ENCODE results near the gene BCL7A.

DNA sequence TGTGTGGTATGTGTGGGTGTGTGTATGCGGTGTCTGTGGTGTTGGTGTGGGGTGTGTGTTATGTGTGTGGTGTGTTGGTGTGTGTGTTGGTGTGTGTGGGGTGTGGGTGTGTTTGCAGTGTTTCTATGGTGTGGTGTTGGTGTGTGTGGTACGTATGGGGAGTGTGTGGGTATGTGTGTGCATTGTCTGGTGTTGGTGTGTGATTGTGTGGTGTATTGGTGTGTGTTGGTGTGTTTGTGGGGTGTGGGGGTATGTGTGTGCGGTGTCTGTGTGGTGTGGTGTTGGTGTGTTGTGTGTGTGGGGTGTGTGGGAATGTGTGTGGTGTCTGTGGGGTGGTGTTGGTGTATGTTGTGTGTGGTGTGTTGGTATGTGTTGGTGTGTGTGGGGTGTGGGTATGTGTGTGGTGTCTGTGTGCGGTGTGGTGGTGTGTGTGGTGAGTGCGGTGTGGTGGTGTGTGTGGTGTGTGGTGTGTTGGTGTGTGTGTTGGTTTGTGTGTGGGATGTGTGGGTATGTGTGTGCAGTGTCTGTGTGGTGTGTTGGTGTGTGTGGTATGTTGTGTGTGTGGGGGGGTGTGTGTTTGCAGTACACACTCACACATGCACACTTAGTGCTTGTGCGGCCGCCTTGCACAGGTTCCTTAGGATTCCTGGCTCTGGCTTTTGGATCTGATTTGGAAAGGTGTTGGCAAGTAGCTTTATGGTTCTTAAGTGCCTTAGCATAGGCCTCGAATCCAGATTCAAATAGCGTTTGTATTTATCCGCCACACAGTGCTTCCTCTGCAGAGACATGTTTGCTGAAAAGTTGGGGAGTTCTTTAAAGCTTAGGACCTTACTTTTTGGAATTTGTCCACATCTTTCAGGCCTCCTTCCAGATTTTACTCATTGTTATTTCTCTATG lies 73.3 kb downstream of the BCL7A start:
- TF ChIP-seq SIN3A (IDR thresholded peaks at IDR 0.05; ENCODE audit: borderline replicate concordance, insufficient read depth, low read length) (no peak), POLR2AphosphoS5 (IDR thresholded peaks at IDR 0.05; ENCODE audit: low read depth, low read length) (no peak)
